ENCODE measurements around the gene ULK1. TPM values are rescaled to one million over a fixed set of nuclear protein-coding genes. Genes with fewer than 3 reads are reported as not detected.
A peak's percentile ranks its signal among the peaks of the same experiment; 100 is the strongest.

The ULK1 gene
- total RNA-seq, 2 donors from 2014 or later = 20.3 to 31.9 TPM

DNA sequence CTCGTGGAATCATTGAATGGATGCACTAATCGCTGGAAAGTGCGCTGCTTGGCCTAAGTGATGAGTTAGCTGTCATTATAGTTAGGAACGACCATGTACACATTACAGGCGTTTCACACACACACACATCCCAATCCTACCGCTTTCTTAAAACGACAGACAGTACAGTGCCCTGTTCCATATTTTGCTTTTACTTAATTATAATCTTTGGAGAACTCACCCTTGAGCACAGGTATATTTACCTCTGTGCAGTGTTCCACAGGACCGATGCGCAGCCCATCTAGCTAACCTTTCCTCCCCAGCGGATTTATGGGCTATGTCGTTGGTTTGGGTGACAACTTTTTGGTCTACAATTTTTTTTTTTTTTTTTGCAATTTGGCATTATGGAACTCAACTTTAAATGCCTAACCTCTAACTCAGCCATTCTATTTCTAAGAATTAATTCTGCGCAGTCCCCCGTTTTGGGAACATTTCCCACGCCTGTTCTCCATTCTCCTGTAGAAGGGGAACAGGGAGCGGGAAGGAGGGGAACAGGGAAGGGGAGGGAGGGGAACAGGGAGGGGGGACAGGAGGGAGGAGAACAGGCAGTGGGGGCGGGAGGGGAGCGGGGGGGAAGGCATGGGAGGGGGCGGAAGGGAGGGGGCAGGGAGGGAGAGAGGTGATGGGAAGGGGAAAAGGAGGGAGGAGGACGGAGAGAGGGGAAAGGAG is 663 bp upstream of the ULK1 start:
- Histone ChIP-seq H3K9ac (ENCODE audit: low read depth in 2 of 2, low read length in 2 of 2) (no peak overlapping the region), H3K27ac (no peak overlapping the region), H3K4me1 (peaks cover 5% of the 10 kb centered on the region), H3K4me3 (peak overlapping the region; percentile 59), H3K9me3 (no peaks in the 10 kb centered on the region), H3K27me3 (no peaks in the 10 kb centered on the region), H3K36me3 (no peaks in the 10 kb centered on the region)
- TF ChIP-seq, protein P1, sequence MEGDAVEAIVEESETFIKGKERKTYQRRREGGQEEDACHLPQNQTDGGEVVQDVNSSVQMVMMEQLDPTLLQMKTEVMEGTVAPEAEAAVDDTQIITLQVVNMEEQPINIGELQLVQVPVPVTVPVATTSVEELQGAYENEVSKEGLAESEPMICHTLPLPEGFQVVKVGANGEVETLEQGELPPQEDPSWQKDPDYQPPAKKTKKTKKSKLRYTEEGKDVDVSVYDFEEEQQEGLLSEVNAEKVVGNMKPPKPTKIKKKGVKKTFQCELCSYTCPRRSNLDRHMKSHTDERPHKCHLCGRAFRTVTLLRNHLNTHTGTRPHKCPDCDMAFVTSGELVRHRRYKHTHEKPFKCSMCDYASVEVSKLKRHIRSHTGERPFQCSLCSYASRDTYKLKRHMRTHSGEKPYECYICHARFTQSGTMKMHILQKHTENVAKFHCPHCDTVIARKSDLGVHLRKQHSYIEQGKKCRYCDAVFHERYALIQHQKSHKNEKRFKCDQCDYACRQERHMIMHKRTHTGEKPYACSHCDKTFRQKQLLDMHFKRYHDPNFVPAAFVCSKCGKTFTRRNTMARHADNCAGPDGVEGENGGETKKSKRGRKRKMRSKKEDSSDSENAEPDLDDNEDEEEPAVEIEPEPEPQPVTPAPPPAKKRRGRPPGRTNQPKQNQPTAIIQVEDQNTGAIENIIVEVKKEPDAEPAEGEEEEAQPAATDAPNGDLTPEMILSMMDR (IDR thresholded peaks at IDR 0.05) = no peak
- intact Hi-C loops (cut with DNase I) = loop anchor here (10.0 kb wide), 1 partner anchor 51 kb away; the partner anchor contains the start of gene EP400
- no peak for DNase-seq

DNA sequence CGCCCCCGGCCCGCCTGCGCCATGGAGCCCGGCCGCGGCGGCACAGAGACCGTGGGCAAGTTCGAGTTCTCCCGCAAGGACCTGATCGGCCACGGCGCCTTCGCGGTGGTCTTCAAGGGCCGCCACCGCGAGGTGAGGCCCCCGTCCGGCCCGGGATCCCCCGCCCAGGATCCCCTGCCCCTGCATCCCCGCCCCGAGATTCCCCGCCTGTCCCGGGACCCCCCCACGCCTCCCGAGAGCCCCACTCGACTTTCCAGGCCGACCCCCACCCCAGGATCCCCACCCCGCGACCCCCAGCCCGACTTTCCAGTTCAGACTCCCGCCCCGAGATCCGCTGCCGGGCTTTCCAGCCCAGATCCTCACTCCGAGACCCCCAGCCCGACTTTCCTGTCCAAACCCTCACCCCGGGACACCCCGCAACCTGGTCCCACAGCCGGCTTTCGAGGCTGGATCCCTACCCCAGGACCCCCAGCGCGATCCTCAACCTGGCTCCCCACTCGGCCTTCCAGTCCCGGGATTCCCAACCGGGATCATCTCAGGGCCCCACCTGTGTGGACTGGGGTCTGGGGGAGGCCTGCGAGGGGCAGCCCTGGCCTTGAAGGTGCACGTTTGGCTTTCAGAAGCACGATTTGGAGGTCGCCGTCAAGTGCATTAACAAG is 688 bp downstream of the ULK1 start:
- Histone ChIP-seq H3K9me3 (no peaks in the 10 kb centered on the region), H3K36me3 (no peaks in the 10 kb centered on the region), H3K4me1 (peaks cover 5% of the 10 kb centered on the region), H3K27me3 (no peaks in the 10 kb centered on the region), H3K9ac (ENCODE audit: low read depth in 2 of 2, low read length in 2 of 2) (peak overlapping the region; percentile 77 to 92), H3K4me3 (peak overlapping the region; percentile 59), H3K27ac (peak overlapping the region; percentile 92)
- DNase-seq = peak; percentile 44
- TF ChIP-seq, protein P1 (IDR thresholded peaks at IDR 0.05) = no peak
- intact Hi-C loops (cut with DNase I) = loop anchor here (10.0 kb wide), 1 partner anchor 50 kb away; the partner anchor contains the start of gene EP400

DNA sequence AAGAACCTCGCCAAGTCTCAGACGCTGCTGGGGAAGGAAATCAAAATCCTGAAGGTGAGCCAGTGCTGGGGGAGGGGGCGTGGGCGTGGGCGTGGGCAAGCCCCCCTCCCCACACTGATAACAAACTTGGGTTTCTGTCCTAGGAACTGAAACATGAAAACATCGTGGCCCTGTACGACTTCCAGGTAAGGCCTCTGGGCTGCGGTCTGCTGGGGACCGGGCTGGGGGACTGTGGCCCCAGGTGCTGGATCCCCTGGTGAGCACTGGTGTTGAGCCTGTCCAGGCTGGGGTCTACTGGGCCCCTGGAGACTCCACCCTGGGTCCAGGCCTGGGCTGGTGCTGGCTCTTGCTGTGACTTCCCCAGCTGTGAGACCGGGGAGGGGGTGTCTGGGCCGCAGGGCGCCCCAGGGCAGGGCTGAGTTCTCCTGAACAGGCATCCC is 1.2 kb downstream of the ULK1 start:
- Histone ChIP-seq H3K27me3 (no peaks in the 10 kb centered on the region), H3K4me1 (peaks cover 5% of the 10 kb centered on the region), H3K9me3 (no peaks in the 10 kb centered on the region), H3K27ac (peak overlapping the region; percentile 92), H3K4me3 (peak overlapping the region; percentile 59), H3K36me3 (no peaks in the 10 kb centered on the region), H3K9ac (ENCODE audit: low read depth in 2 of 2, low read length in 2 of 2) (peak overlapping the region; percentile 77 to 92)
- intact Hi-C loops (cut with DNase I) = loop anchor here (10.0 kb wide), 1 partner anchor 49 kb away; the partner anchor contains the start of gene EP400
- no peak for DNase-seq
- TF ChIP-seq, protein P1 (IDR thresholded peaks at IDR 0.05) = no peak

DNA sequence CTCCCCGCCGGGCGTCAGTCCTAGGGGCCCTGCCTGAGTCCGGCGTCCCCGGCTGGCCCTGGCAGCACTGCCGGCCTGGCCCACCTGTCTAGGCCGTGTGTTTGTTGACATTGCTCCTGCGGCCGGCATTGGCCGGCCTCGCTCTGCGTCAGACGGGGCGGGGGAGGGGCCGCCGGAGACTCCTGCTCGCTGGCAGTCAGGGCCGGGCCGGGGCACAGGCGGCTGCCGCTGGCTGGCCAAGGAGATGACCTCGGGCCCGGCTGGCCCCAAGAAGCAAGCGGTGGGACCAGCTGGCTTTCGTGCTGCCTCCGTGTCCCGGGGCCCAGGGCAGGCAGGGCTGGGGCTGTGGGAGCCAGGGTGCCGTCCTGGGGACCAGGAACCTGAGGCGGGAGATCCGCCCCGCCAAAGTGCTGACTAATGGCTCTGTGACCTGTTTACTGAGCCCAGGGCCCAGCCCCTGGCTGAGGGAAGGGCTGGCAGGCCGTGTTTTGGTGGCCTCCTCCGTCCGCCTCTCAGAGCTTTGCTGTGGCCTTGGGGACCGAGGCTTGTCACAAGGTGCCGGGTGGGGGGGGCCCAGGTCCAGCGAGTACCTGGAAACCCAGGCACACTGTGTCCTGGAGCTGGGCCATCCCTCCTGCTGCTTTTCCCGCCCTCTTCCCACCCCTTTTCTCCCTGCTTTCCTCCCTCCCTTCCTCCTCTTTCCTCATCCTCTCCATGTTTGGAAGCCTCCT is 1.8 kb downstream of the ULK1 start:
- intact Hi-C loops (cut with DNase I) = loop anchor here (10.0 kb wide), 1 partner anchor 49 kb away; the partner anchor contains the start of gene EP400
- TF ChIP-seq, protein P1 (IDR thresholded peaks at IDR 0.05) = no peak
- H3K9me3 ChIP-seq = no peaks in the 10 kb centered on the region
- no peaks in the 10 kb centered on the region for H3K27me3 ChIP-seq
- peak overlapping the region; percentile 77 to 92 for H3K9ac ChIP-seq (ENCODE audit: low read depth in 2 of 2, low read length in 2 of 2)
- DNase-seq = peak; percentile 94
- H3K36me3 ChIP-seq = no peaks in the 10 kb centered on the region
- H3K27ac ChIP-seq = peak overlapping the region; percentile 92
- H3K4me1 ChIP-seq = peaks cover 5% of the 10 kb centered on the region
- peak overlapping the region; percentile 59 for H3K4me3 ChIP-seq

DNA sequence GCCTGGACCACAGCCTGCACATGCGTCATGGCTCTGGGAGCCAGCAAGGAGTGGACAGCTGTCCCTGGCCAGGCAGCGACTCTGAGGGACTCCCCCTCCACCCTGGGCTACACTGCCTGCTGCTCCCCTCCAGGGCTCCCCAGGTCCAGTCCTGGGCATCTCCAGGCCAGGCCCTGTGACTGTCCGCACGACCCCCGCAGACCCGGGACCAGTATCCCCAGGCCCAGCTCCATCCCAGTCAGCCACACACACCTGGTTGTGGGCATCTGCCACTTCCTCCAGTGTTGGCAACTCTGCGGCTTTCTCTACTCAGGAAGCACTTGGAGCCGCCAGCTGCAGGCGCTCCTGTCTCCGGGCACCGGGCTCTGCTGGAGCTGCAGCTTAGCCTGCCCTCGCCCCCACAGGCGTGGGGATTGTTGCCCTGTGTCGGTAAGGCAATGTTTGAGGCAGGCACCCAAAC is 2.4 kb downstream of the ULK1 start:
- DNase-seq = no peak
- intact Hi-C loops (cut with DNase I) = loop anchor here (10.0 kb wide), 1 partner anchor 48 kb away; the partner anchor contains the start of gene EP400

More for the DNA sequence above, 2.4 kb downstream of the ULK1 start:
- H3K27me3 ChIP-seq = no peaks in the 10 kb centered on the region
- H3K4me3 ChIP-seq = peak overlapping the region; percentile 59
- TF ChIP-seq, protein P1 (IDR thresholded peaks at IDR 0.05) = no peak
- H3K9me3 ChIP-seq = no peaks in the 10 kb centered on the region
- H3K9ac ChIP-seq (ENCODE audit: low read depth in 2 of 2, low read length in 2 of 2) = peak overlapping the region; percentile 77 to 92
- no peaks in the 10 kb centered on the region for H3K36me3 ChIP-seq
- H3K4me1 ChIP-seq = peaks cover 5% of the 10 kb centered on the region
- H3K27ac ChIP-seq = peak overlapping the region; percentile 92
